T-helper 17 cell (primary cell): Measurements from ENCODE around the gene SPIRE2. TPM values are rescaled to one million over a fixed set of nuclear protein-coding genes. Genes with fewer than 3 reads are reported as not detected.
"Not testable (repeated sequence)": the region's sequence is repeated elsewhere in the genome, so short reads cannot be mapped to it uniquely, and the experiment has no call there.

Experiments
- ATAC-seq: fragments of 150-1000 bp; cut with Tn5 transposase; 2 replicates; pipeline ENCODE4 v1.10.0; 2021; ENCODE audit warnings: mild to moderate bottlenecking, moderate library complexity
- DNase-seq, 3 donors: peaks; one replicate each; pipeline versions ENCODE4 v3.0.0 to v3.0.0-alpha.2; 2020 to 2021
- H3K9me3 ChIP-seq: one replicate; pipeline ENCODE4 v1.7.0; 2013; ENCODE audit warnings: low read length, mild to moderate bottlenecking; ENCODE audit not compliant: control insufficient read depth, poor library complexity, severe bottlenecking
- H3K27ac Mint-ChIP-seq: one replicate; pipeline ENCODE4 v1.8.0; 2022; ENCODE audit warnings: mild to moderate bottlenecking, moderate library complexity, mixed read lengths
- H3K27me3 Mint-ChIP-seq: one replicate; pipeline ENCODE4 v1.8.0; 2022; ENCODE audit warnings: mixed read lengths
- H3K36me3 Mint-ChIP-seq: one replicate; pipeline ENCODE4 v1.8.0; 2022; ENCODE audit warnings: low read depth, mixed read lengths
- H3K4me1 Mint-ChIP-seq: one replicate; pipeline ENCODE4 v1.8.0; 2022; ENCODE audit warnings: mild to moderate bottlenecking, mixed read lengths
- H3K4me3 Mint-ChIP-seq: one replicate; pipeline ENCODE4 v1.8.0; 2022; ENCODE audit warnings: mild to moderate bottlenecking, moderate library complexity, mixed read lengths
- total RNA-seq, 4 donors: library from RNA in 2 of 4; stranded (reverse) in 2 of 4; gene quantifications; one replicate each; pipeline ENCODE4 v1.2.3 and lab custom pipeline; 2022 to 2026

The SPIRE2 gene
- total RNA-seq, 2 donors from 2014 or later = 1.3 to 3.3 TPM

GRCh38 chr16:89905511-89906139 is 77.3 kb downstream of the SPIRE2 start:
- no peaks in the 10 kb centered on the region for H3K27me3 Mint-ChIP-seq
- no peak for DNase-seq
- no peaks in the 10 kb centered on the region for H3K9me3 ChIP-seq
- peak overlapping the region; percentile 60 for H3K27ac Mint-ChIP-seq
- H3K4me3 Mint-ChIP-seq = peak overlapping the region; percentile 53
- ATAC-seq = no peak
- H3K4me1 Mint-ChIP-seq = no peaks in the 10 kb centered on the region
- H3K36me3 Mint-ChIP-seq = no peaks in the 10 kb centered on the region

- H3K36me3 Mint-ChIP-seq = no peaks in the 10 kb centered on the region
- no peaks in the 10 kb centered on the region for H3K27me3 Mint-ChIP-seq
- no peak for DNase-seq
- H3K4me3 Mint-ChIP-seq = peak overlapping the region; percentile 53
- peak overlapping the region; percentile 49 for H3K27ac Mint-ChIP-seq
- ATAC-seq = peak; percentile 6
- no peaks in the 10 kb centered on the region for H3K4me1 Mint-ChIP-seq
- H3K9me3 ChIP-seq = no peaks in the 10 kb centered on the region
These were observed 78.1 kb downstream of the SPIRE2 start for GRCh38 chr16:89906140-89907025.

- H3K4me1 Mint-ChIP-seq = peaks cover 3% of the 10 kb centered on the region
- H3K9me3 ChIP-seq = no peaks in the 10 kb centered on the region
- H3K4me3 Mint-ChIP-seq = no peak overlapping the region
- H3K27me3 Mint-ChIP-seq = no peaks in the 10 kb centered on the region
- ATAC-seq = no peak
- no peaks in the 10 kb centered on the region for H3K36me3 Mint-ChIP-seq
- peak overlapping the region; percentile 49 for H3K27ac Mint-ChIP-seq
- DNase-seq = no peak
These were observed 79.0 kb downstream of the SPIRE2 start for GRCh38 chr16:89907055-89907814.

- no peaks in the 10 kb centered on the region for H3K27me3 Mint-ChIP-seq
- H3K36me3 Mint-ChIP-seq = no peaks in the 10 kb centered on the region
- no peak for ATAC-seq
These were observed 80.0 kb downstream of the SPIRE2 start for GRCh38 chr16:89908236-89908635.

GRCh38 chr16:89909777-89910716 is 81.8 kb downstream of the SPIRE2 start:
- H3K4me3 Mint-ChIP-seq = no peak overlapping the region
- H3K4me1 Mint-ChIP-seq = peaks cover 3% of the 10 kb centered on the region
- H3K27ac Mint-ChIP-seq = peak overlapping the region; percentile 69
- ATAC-seq = peak; percentile 79
- H3K9me3 ChIP-seq = no peaks in the 10 kb centered on the region
- DNase-seq = peak; percentile 48 to 65 (median 58)
- no peaks in the 10 kb centered on the region for H3K27me3 Mint-ChIP-seq
- no peaks in the 10 kb centered on the region for H3K36me3 Mint-ChIP-seq

More at GRCh38 chr16:89908236-89908635, 80.0 kb downstream of the SPIRE2 start:
- DNase-seq = no peak
- no peaks in the 10 kb centered on the region for H3K9me3 ChIP-seq
- Mint-ChIP-seq H3K4me1 (peaks cover 3% of the 10 kb centered on the region), H3K27ac (no peak overlapping the region), H3K4me3 (no peak overlapping the region)

- H3K4me3 Mint-ChIP-seq = no peak overlapping the region
These were observed 82.6 kb downstream of the SPIRE2 start for GRCh38 chr16:89910717-89911354.

GRCh38 chr16:89911375-89911774 is 83.1 kb downstream of the SPIRE2 start:
- H3K9me3 ChIP-seq = no peaks in the 10 kb centered on the region
- DNase-seq (no peak), ATAC-seq (no peak)
- H3K27me3 Mint-ChIP-seq = no peaks in the 10 kb centered on the region
- H3K36me3 Mint-ChIP-seq = no peaks in the 10 kb centered on the region
- no peak overlapping the region for H3K4me3 Mint-ChIP-seq
- peaks cover 3% of the 10 kb centered on the region for H3K4me1 Mint-ChIP-seq
- no peak overlapping the region for H3K27ac Mint-ChIP-seq

More at GRCh38 chr16:89910717-89911354, 82.6 kb downstream of the SPIRE2 start:
- ATAC-seq = peak; percentile 10
- H3K9me3 ChIP-seq = no peaks in the 10 kb centered on the region
- Mint-ChIP-seq H3K36me3 (no peaks in the 10 kb centered on the region), H3K4me1 (peaks cover 3% of the 10 kb centered on the region), H3K27ac (peak overlapping the region; percentile 69), H3K27me3 (no peaks in the 10 kb centered on the region)
- DNase-seq = no peak

- ATAC-seq (no peak), DNase-seq (no peak)
- H3K9me3 ChIP-seq = no peaks in the 10 kb centered on the region
- H3K36me3 Mint-ChIP-seq = no peaks in the 10 kb centered on the region
- H3K4me3 Mint-ChIP-seq = no peak overlapping the region
- H3K27ac Mint-ChIP-seq = no peak overlapping the region
- H3K27me3 Mint-ChIP-seq = no peaks in the 10 kb centered on the region
- H3K4me1 Mint-ChIP-seq = peaks cover 3% of the 10 kb centered on the region
These were observed 83.9 kb downstream of the SPIRE2 start for GRCh38 chr16:89912143-89912542.

- H3K9me3 ChIP-seq = no peaks in the 10 kb centered on the region
- Mint-ChIP-seq H3K27ac (no peak overlapping the region), H3K4me1 (peaks cover 3% of the 10 kb centered on the region), H3K4me3 (no peak overlapping the region), H3K27me3 (no peaks in the 10 kb centered on the region), H3K36me3 (no peaks in the 10 kb centered on the region)
- DNase-seq (no peak), ATAC-seq (no peak)
These were observed 84.4 kb downstream of the SPIRE2 start for GRCh38 chr16:89912627-89913026.

GRCh38 chr16:89913408-89914387 is 85.4 kb downstream of the SPIRE2 start:
- no peaks in the 10 kb centered on the region for H3K27me3 Mint-ChIP-seq
- ATAC-seq (no peak), DNase-seq (no peak)
- no peaks in the 10 kb centered on the region for H3K9me3 ChIP-seq
- H3K4me1 Mint-ChIP-seq = peaks cover 9% of the 10 kb centered on the region
- H3K27ac Mint-ChIP-seq = no peak overlapping the region
- no peaks in the 10 kb centered on the region for H3K36me3 Mint-ChIP-seq
- peak overlapping the region; percentile 7 for H3K4me3 Mint-ChIP-seq

GRCh38 chr16:89914642-89915285 is 86.5 kb downstream of the SPIRE2 start:
- H3K4me1 Mint-ChIP-seq = peaks cover 15% of the 10 kb centered on the region
- not testable (repeated sequence) for H3K4me3 Mint-ChIP-seq, ATAC-seq, H3K36me3 Mint-ChIP-seq, H3K9me3 ChIP-seq, DNase-seq, H3K27me3 Mint-ChIP-seq
- H3K27ac Mint-ChIP-seq = peak overlapping the region; percentile 49
